Adrenal gland (tissue), 12 donors: ENCODE results near the gene WDFY4. TPM values are rescaled to one million over a fixed set of nuclear protein-coding genes. Genes with fewer than 3 reads are reported as not detected.

Source experiments
- DNase-seq, 7 donors: peaks; one replicate each; pipeline ENCODE4 v3.0.0-alpha.2; 2019 to 2020
- H3K27ac ChIP-seq, 5 donors: fragments of 200-600 bp; sonication (generic) in 4 of 5; 1 replicate in 3 of 5; 2 replicates in 2 of 5; pipeline versions ENCODE4 v1.5.1 to v1.8.0; 2016 to 2020; ENCODE audit warnings: mild to moderate bottlenecking in 1 of 5
- H3K27me3 ChIP-seq: fragments of 200-600 bp; 2 replicates; pipeline ENCODE4 v1.8.0; 2021
- H3K36me3 ChIP-seq, 2 donors: fragments of 200-600 bp; replicated peaks in 1 of 2; 1 replicate in 1 of 2; 2 replicates in 1 of 2; pipeline versions ENCODE4 v1.5.1 to v1.8.0; 2018 to 2022
- H3K4me1 ChIP-seq, 2 donors: fragments of 200-600 bp; replicated peaks in 1 of 2; 1 replicate in 1 of 2; 2 replicates in 1 of 2; pipeline versions ENCODE4 v1.5.1 to v1.8.0; 2018 to 2021
- H3K4me3 ChIP-seq, 4 donors: fragments of 200-600 bp; sonication (generic) in 3 of 4; one replicate each; pipeline ENCODE4 v1.5.1; 2016 to 2018
- H3K9me3 ChIP-seq, 3 donors: fragments of 200-600 bp; sonication (generic) in 1 of 3; replicated peaks in 1 of 3; 1 replicate in 2 of 3; 2 replicates in 1 of 3; pipeline versions ENCODE4 v1.5.1 to v1.8.0; 2016 to 2021
- POLR2A ChIP-seq, 2 donors: fragments of 450-650 bp; IDR thresholded peaks; one replicate each; pipeline ENCODE4 v1.6.1; 2017; ENCODE audit warnings: antibody characterized with exemption in 2 of 2, mild to moderate bottlenecking in 2 of 2, moderate library complexity in 1 of 2
- WGBS, 4 donors: extraction: QIAGEN DNeasy Blood & Tissue Kit in 2 of 4; methylation state at CpG; one replicate each; pipeline versions ENCODE4 v1.1.5 to v1.1.7; 2013 to 2017; 5-methylcytosine and 5-hydroxymethylcytosine counted together
- intact Hi-C, 2 donors: fragments of 100-400 bp; cut with DNase I; formaldehyde crosslinking; loops; one replicate each; pipeline versions ENCODE4 v1.14.1 to v1.15.0; 2022 to 2023
- polyA plus RNA-seq, 3 donors: library from polyadenylated mRNA; stranded (reverse); fragments of 200-250 nt in 2 of 3; fragments of 350-450 nt in 1 of 3; fragmentation: Illumina TruSeq in 1 of 3; extraction: RNeasy Lipid Tissue Mini Kit (QIAGEN cat#74804) in 1 of 3; gene quantifications; one replicate each; pipeline ENCODE4 v1.2.3, GENCODE V29; 2013 to 2014
- total RNA-seq, 9 donors: library from RNA; depleted of rRNA in 4 of 9; stranded (reverse); fragments of >200 nt in 4 of 9; fragments of 120-200 nt in 1 of 9; fragmentation: NEBNext Ultra II Directional in 1 of 9; extraction: Animal tissue kit (Norgen Biotek cat#: 25700) in 1 of 9; gene quantifications; one replicate each; pipeline versions ENCODE4 v1.1.0 to v1.2.4, GENCODE V29; 2013 to 2023
- TF ChIP-seq, protein P1 (sequence below), 6 experiments: fragments of 450-650 bp in 4 of 6; fragments of 200-600 bp in 2 of 6; sonication (generic) in 1 of 6; IDR thresholded peaks; 1 replicate in 5 of 6; 2 replicates in 1 of 6; pipeline versions ENCODE4 v1.5.1 to v1.8.0; 2016 to 2021; ENCODE audit warnings: antibody characterized with exemption in 6 of 6, mild to moderate bottlenecking in 2 of 6, moderate library complexity in 1 of 6
- donor health status: healthy with polysubstance abuse.
- donor health status: Bipolar disorder and iron deficiency.
- donor health status: DM: yes; HTN: yes; CAD: no.
- donor health status: DM: no; HTN: no; CAD: no.
- donor health status: DM: no; HTN: no; CAD: no.
- donor health status: DM: yes; HTN: yes; CAD: no.

The WDFY4 gene
- total and polyA plus RNA-seq, 12 donors = 0.61 to 9.9 (median 5.7) TPM

DNA sequence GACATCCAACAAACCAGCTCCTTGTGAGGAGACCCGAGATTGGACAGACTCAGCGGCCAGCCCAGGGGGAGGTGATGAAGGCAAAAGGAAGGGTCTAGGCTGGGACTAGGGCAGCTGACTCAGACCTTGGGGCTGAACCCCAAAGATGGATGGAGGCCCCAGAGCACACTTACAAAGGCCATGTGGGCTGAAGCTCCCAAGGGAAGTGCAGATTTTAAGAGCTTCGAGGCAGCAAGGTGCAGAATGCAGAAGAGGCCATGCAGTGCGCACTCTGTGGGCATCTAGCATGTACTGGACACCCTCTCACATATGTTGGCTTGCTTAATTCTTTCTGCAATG lies 11.8 kb downstream of the WDFY4 start:
- intact Hi-C loops = no loop called here
- WGBS, 4 donors = 42 to 96% (median 80%) methylated on average over 2 to 4 of the region's 4 CpGs
- DNase-seq = no peak
- Histone ChIP-seq H3K27ac (no peak overlapping the region), H3K36me3 (no peaks in the 10 kb centered on the region), H3K4me3 (no peak overlapping the region), H3K4me1 (no peaks in the 10 kb centered on the region), H3K9me3 (no peaks in the 10 kb centered on the region), H3K27me3 (no peaks in the 10 kb centered on the region)
- TF ChIP-seq, protein P1, sequence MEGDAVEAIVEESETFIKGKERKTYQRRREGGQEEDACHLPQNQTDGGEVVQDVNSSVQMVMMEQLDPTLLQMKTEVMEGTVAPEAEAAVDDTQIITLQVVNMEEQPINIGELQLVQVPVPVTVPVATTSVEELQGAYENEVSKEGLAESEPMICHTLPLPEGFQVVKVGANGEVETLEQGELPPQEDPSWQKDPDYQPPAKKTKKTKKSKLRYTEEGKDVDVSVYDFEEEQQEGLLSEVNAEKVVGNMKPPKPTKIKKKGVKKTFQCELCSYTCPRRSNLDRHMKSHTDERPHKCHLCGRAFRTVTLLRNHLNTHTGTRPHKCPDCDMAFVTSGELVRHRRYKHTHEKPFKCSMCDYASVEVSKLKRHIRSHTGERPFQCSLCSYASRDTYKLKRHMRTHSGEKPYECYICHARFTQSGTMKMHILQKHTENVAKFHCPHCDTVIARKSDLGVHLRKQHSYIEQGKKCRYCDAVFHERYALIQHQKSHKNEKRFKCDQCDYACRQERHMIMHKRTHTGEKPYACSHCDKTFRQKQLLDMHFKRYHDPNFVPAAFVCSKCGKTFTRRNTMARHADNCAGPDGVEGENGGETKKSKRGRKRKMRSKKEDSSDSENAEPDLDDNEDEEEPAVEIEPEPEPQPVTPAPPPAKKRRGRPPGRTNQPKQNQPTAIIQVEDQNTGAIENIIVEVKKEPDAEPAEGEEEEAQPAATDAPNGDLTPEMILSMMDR (IDR thresholded peaks at IDR 0.05) = no peak
- no peak for TF ChIP-seq POLR2A (IDR thresholded peaks at IDR 0.05)

DNA sequence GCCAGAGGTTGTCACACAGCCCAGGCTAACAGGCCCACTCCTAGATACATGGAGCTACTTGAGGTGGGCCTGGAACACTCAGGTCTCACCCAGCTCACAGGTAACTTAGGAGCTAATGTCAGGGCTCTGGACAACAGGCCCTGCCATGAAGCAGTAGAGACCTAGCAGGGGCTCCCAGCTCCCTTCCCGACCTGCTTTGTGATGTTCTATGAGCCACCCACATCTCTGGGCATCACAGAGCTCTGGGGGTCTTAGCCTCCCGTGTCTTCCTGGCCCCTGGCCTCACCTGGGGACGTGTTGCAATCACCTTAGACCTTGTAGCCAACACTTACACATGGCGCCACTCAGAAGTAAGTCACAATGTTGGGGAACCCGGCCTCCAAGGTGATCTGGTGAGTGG lies 12.4 kb downstream of the WDFY4 start:
- DNase-seq = no peak
- H3K4me1 ChIP-seq = no peaks in the 10 kb centered on the region
- 83 to 90% (median 85%) methylated on average over 3 to 5 of the region's 5 CpGs for WGBS, 4 donors
- no peaks in the 10 kb centered on the region for H3K27me3 ChIP-seq
- no peak overlapping the region for H3K27ac ChIP-seq
- no peaks in the 10 kb centered on the region for H3K36me3 ChIP-seq
- H3K4me3 ChIP-seq = no peak overlapping the region
- H3K9me3 ChIP-seq = no peaks in the 10 kb centered on the region
- no peak for TF ChIP-seq POLR2A (IDR thresholded peaks at IDR 0.05)
- TF ChIP-seq, protein P1 (IDR thresholded peaks at IDR 0.05) = no peak
- intact Hi-C loops = no loop called here

DNA sequence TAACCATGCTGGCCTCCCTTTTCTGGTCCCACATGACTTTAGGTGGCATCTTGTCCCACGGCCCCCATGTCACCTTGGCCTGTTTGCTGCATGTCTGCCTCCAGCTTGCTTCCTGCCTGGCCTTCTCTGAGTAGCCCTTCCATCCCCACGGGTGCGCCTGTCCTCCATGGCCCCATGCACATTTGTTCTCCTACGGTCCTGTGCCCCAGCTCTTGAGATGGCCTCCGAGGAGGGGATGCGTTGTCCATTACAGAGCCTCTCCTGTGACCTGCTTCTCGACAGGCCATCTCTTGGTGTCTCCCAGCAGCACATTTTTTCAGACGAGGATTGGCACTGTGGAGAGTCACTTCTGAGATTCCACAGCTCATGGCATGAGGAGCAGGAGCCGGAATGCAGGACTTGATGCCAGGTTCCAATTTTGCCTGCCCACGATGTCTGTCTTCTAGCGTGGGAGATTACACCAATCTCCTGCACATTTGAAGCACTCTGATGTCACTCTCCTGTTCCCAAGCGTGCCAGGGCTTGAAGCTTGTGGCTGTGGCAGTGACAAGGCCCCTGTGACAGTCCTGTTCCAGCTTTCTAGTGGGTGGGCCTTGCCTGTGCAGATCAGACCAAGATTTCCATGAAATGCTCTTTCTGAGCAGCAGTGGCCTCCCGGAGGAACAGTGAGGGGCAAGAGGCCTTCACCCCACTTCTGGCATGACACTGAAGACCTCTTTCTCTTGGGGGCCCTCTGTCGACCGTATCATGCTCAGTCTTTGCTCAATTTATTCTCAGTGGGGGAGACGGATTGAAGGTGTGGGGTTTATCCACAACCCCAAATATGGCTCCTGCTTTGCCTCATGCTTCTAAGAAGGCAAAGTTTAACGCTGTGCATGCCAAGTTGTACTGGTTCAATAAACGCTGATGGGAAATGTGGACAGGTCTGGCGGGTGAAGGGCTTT lies 13.4 kb downstream of the WDFY4 start:
- H3K4me1 ChIP-seq = no peaks in the 10 kb centered on the region
- 80 to 90% (median 84%) methylated on average over 16 to 19 of the region's 19 CpGs for WGBS, 4 donors
- no peaks in the 10 kb centered on the region for H3K9me3 ChIP-seq
- intact Hi-C loops = no loop called here
- H3K27me3 ChIP-seq = no peaks in the 10 kb centered on the region
- no peak for TF ChIP-seq POLR2A (IDR thresholded peaks at IDR 0.05)
- TF ChIP-seq, protein P1 (IDR thresholded peaks at IDR 0.05) = no peak
- no peaks in the 10 kb centered on the region for H3K36me3 ChIP-seq
- H3K4me3 ChIP-seq = no peak overlapping the region
- no peak overlapping the region for H3K27ac ChIP-seq
- no peak for DNase-seq

DNA sequence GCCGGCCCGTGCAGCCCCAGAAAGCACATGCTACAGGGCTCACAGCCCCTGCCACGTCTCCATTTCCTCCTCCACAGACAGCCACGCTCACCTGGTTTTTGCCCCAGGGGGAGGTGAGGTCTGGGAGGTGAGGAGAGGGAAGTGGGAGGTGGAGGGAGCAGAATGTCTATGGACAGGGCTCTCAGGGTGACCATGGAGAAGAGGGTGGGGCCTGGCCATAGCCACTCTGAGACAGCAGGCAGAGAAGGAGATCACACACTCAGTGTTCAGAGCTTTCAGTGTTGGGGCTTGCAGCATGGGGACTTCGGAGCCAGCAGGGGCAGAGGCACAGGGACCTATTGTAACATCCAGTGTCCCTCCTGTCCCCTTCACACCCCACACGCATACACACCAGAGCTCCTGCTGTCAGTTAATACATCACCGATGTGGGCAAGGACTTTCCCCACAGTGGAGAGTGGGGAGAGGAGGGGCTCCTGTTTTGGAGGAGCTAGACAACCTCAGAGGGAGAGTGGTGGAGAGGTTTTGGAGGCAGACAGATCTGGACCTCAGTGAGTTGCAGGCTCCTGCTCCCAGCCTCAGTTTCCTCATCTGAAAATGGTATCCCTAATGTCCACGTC lies 14.4 kb downstream of the WDFY4 start:
- TF ChIP-seq, protein P1 (IDR thresholded peaks at IDR 0.05) = no peak
- no peak for TF ChIP-seq POLR2A (IDR thresholded peaks at IDR 0.05)
- H3K4me1 ChIP-seq = no peaks in the 10 kb centered on the region
- no peaks in the 10 kb centered on the region for H3K27me3 ChIP-seq
- DNase-seq = no peak
- no peaks in the 10 kb centered on the region for H3K36me3 ChIP-seq
- no peaks in the 10 kb centered on the region for H3K9me3 ChIP-seq
- no peak overlapping the region for H3K27ac ChIP-seq
- H3K4me3 ChIP-seq = no peak overlapping the region
- intact Hi-C loops = no loop called here
- WGBS, 4 donors = 60 to 73% (median 70%) methylated on average over 7 to 8 of the region's 8 CpGs
